Measurements from ENCODE around the gene ZNF579.

GRCh38 chr19:55618426-55618825, 37.8 kb upstream of the ZNF579 start:
- TF ChIP-seq FOSL1 (CRISPR knock-in tag; IDR thresholded peaks at IDR 0.05; ENCODE audit: borderline replicate concordance): no peak
- TF ChIP-seq SMAD9 (CRISPR knock-in tag; IDR thresholded peaks at IDR 0.05): no peak
- TF ChIP-seq POLR2A (IDR thresholded peaks at IDR 0.05; ENCODE audit: insufficient read depth in 1 of 2, low read depth in 2 of 2, low read length in 2 of 2): no peak
